Measurements from ENCODE around the gene USP3. TPM values are rescaled to one million over a fixed set of nuclear protein-coding genes. Genes with fewer than 3 reads are reported as not detected.

Gene USP3
- total and polyA plus RNA-seq, 9 of the 15 experiments (the other 6 are each of a cell fraction or from before 2014, with no cell fraction given): 17.3 to 54.3 (median 34.8) TPM

GRCh38 chr15:63512148-63512547, 7.8 kb downstream of the USP3 start (continued):
- TF ChIP-seq ZNF277 (CRISPR knock-in tag; IDR thresholded peaks at IDR 0.05; ENCODE audit: borderline replicate concordance): no peak
- 0 out of 2 replicates have a peak, but pooled peaks have one; percentile 51 for TF ChIP-seq THRAP3 (IDR thresholded peaks at IDR 0.05; ENCODE audit: borderline replicate concordance)
- peak; percentile 49 for TF ChIP-seq DPF2 (IDR thresholded peaks at IDR 0.05)
- TF ChIP-seq CHAMP1 (IDR thresholded peaks at IDR 0.05): peak; percentile 38; the same call in 1 of the 2 replicates
- peak in 1 of 2 experiments; percentile 41; a peak in 1 of 4 replicates for TF ChIP-seq FOXK2 (conservative IDR thresholded peaks at IDR 0.05 in 1 of 2, IDR thresholded peaks at IDR 0.05 in 1 of 2; ENCODE audit: low read depth in 2 of 2)
- no peak for TF ChIP-seq ELF1 (tag; IDR thresholded peaks at IDR 0.05)
- no peak for TF ChIP-seq SIN3B (IDR thresholded peaks at IDR 0.05; ENCODE audit: low read depth)
- no peak for TF ChIP-seq RFX1 (IDR thresholded peaks at IDR 0.05)
- peak; percentile 34; the same call in 1 of the 2 replicates for TF ChIP-seq ZC3H8 (IDR thresholded peaks at IDR 0.05)
- TF ChIP-seq ZBTB17 (CRISPR knock-in tag; IDR thresholded peaks at IDR 0.05): no peak
- TF ChIP-seq SMAD2 (IDR thresholded peaks at IDR 0.05; ENCODE audit: low read depth, low read length): no peak
- TF ChIP-seq YBX1 (IDR thresholded peaks at IDR 0.05): 0 out of 2 replicates have a peak, but pooled peaks have one; percentile 12
- TF ChIP-seq CBFA2T3 (IDR thresholded peaks at IDR 0.05): no peak
- no peak for TF ChIP-seq ZNF77 (CRISPR knock-in tag; IDR thresholded peaks at IDR 0.05)
- TF ChIP-seq CHD2 (IDR thresholded peaks at IDR 0.05; ENCODE audit: low read depth, low read length): no peak
- TF ChIP-seq ZBTB7A (IDR thresholded peaks at IDR 0.05; ENCODE audit: borderline replicate concordance, control insufficient read depth, low read depth, low read length): no peak
- TF ChIP-seq PTBP1 (IDR thresholded peaks at IDR 0.05; ENCODE audit: low read depth, low read length): no peak
- peak; percentile 49; the same call in 1 of the 2 replicates for TF ChIP-seq ARID1B (IDR thresholded peaks at IDR 0.05)
- TF ChIP-seq BCOR (IDR thresholded peaks at IDR 0.05): peak; percentile 69
- TF ChIP-seq STAT5B (CRISPR knock-in tag; IDR thresholded peaks at IDR 0.05): no peak
- no peak for TF ChIP-seq KLF16 (IDR thresholded peaks at IDR 0.05)
- no peak for TF ChIP-seq EWSR1 (IDR thresholded peaks at IDR 0.05; ENCODE audit: borderline replicate concordance, low read depth, partially characterized antibody)
- TF ChIP-seq ZNF717 (CRISPR knock-in tag; IDR thresholded peaks at IDR 0.05): no peak
- no peak for TF ChIP-seq KLF10 (CRISPR knock-in tag; IDR thresholded peaks at IDR 0.05)
- TF ChIP-seq POLR2B (IDR thresholded peaks at IDR 0.05; ENCODE audit: low read depth, partially characterized antibody): peak; percentile 38
- TF ChIP-seq MAFK (IDR thresholded peaks at IDR 0.05; ENCODE audit: low read length): no peak

All from K562 (cell line).